GM23338 (cell line): ENCODE data around the gene RABGAP1L.

ENCODE experiments used
- POLR2AphosphoS5 ChIP-seq: IDR thresholded peaks from 2 replicates; pipeline ENCODE4 v1.6.1; 2016; ENCODE audit warnings: antibody characterized with exemption, low read depth
- TF ChIP-seq, protein P1 (sequence below): IDR thresholded peaks from one replicate; pipeline ENCODE4 v1.6.1; 2018; ENCODE audit warnings: antibody characterized with exemption; ENCODE audit not compliant: unreplicated experiment
- TF ChIP-seq, protein P2 (sequence below), 2 experiments: fragments of 200-600 bp in 1 of 2; sonication (generic) in 1 of 2; conservative IDR thresholded peaks; 2 replicates each; pipeline versions ENCODE4 v1.5.1 to v1.6.1; 2016 to 2017; ENCODE audit warnings: antibody characterized with exemption in 2 of 2, low read depth in 2 of 2, mild to moderate bottlenecking in 2 of 2, moderate library complexity in 1 of 2

DNA sequence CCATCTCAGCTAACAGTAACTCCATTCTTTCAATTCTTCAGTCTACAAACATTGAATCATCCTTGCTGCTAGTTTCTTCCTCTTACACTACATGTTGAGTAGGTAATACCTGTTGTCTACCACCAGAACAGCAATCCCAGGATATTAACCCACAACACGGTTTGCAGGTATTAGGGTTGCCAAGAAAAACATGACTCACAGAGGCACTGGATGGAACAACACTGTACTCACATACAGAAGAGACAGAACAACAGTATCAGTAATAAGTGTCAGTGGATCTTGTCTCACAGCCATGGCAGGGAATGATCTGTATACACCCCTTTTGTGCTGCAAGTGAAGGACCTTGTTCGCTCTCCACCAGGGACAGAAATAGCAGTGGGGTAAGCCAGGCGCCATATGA, 500.5 kb downstream of the RABGAP1L start:
- TF ChIP-seq, protein P1, sequence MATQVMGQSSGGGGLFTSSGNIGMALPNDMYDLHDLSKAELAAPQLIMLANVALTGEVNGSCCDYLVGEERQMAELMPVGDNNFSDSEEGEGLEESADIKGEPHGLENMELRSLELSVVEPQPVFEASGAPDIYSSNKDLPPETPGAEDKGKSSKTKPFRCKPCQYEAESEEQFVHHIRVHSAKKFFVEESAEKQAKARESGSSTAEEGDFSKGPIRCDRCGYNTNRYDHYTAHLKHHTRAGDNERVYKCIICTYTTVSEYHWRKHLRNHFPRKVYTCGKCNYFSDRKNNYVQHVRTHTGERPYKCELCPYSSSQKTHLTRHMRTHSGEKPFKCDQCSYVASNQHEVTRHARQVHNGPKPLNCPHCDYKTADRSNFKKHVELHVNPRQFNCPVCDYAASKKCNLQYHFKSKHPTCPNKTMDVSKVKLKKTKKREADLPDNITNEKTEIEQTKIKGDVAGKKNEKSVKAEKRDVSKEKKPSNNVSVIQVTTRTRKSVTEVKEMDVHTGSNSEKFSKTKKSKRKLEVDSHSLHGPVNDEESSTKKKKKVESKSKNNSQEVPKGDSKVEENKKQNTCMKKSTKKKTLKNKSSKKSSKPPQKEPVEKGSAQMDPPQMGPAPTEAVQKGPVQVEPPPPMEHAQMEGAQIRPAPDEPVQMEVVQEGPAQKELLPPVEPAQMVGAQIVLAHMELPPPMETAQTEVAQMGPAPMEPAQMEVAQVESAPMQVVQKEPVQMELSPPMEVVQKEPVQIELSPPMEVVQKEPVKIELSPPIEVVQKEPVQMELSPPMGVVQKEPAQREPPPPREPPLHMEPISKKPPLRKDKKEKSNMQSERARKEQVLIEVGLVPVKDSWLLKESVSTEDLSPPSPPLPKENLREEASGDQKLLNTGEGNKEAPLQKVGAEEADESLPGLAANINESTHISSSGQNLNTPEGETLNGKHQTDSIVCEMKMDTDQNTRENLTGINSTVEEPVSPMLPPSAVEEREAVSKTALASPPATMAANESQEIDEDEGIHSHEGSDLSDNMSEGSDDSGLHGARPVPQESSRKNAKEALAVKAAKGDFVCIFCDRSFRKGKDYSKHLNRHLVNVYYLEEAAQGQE = no peak
- TF ChIP-seq, protein P2, sequence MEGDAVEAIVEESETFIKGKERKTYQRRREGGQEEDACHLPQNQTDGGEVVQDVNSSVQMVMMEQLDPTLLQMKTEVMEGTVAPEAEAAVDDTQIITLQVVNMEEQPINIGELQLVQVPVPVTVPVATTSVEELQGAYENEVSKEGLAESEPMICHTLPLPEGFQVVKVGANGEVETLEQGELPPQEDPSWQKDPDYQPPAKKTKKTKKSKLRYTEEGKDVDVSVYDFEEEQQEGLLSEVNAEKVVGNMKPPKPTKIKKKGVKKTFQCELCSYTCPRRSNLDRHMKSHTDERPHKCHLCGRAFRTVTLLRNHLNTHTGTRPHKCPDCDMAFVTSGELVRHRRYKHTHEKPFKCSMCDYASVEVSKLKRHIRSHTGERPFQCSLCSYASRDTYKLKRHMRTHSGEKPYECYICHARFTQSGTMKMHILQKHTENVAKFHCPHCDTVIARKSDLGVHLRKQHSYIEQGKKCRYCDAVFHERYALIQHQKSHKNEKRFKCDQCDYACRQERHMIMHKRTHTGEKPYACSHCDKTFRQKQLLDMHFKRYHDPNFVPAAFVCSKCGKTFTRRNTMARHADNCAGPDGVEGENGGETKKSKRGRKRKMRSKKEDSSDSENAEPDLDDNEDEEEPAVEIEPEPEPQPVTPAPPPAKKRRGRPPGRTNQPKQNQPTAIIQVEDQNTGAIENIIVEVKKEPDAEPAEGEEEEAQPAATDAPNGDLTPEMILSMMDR (conservative IDR thresholded peaks at IDR 0.05; ENCODE audit: low read depth in 2 of 2) = no peak
- TF ChIP-seq POLR2AphosphoS5 = no peak
